HG03045 (cell line): Measurements from ENCODE around the gene LGI4.
"Not testable (repeated sequence)": the region's sequence is repeated elsewhere in the genome, so short reads cannot be mapped to it uniquely, and the experiment has no call there.

ENCODE experiments used
- ATAC-seq: cut with Tn5 transposase; IDR thresholded peaks from one replicate; pipeline ENCODE4 v1.9.1; 2021; ENCODE audit warnings: mild to moderate bottlenecking, moderate library complexity; ENCODE audit not compliant: unreplicated experiment

LGI4 gene

DNA sequence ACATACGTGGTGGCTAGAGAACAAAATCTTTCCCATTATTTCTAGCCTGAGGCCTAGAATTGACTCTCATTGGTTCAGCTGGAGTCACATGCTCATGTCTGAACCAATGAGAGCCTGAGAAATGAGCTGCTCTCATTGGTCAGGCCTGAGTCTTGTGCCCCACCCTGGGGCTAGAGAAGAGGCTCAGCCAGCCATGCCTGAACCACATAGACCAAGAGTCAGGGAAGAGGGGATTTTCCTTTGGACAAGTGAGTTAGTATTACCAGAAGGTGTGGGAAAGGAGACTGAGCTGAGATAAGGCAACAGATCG lies 26.5 kb upstream of the LGI4 start:
- no peak for ATAC-seq

DNA sequence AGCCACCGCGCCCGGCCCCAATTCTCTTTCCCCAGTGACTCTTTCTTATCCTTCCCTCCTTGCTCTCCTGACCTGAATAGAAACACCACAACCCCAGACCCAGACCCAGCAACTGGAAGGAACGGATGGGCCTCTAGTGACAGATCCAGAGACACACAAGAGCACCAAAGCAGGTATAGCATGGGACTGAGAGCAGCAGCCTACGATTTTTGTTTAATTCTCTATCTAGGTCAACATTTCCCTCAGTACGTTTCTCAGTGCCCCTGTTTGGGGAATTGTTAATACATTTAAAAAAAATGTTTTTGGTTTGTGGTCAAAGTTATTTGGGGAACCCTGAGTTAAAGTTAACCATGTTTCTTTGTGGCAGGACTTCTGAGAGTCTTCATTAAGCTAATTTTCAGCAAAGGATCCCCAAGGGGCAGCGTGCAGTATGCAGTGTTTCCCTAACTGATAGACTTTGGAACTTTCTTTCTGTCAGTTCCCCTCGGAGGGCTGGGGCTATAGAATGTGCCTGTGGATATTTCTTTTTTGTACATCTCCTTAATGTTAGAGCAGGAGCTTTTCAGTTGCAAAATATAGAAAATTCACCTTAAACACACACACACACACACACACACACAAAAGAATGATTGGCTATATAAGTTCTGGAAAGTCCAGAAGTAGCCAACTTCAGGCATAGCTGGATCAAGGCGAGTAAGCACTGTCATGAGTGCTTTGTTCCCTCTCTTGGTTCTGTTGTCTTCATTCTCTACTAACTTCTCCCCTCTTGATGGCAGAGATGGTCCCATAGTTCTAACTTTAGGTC lies 26.0 kb upstream of the LGI4 start:
- no peak for ATAC-seq

DNA sequence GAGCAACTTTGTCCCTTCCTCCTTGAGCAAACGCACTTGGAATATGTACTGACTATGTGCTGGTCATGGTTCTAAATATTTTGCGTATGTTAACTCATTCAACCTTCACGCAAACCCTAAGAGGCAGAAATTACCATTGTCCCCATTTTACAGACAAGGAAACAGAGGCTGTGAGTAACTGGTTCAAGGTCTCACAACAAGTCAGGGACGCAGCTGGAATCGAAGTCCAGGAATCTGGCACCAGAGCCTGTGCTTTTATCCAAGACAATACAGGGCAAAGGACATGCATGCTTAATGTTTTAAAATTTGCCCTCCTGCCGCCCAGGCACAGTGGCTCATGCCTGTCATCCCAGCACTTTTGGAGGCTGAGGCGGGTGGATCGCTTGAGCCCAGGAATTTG lies 24.7 kb upstream of the LGI4 start:
- ATAC-seq: no peak

GRCh38 chr19:35157431-35157830 lies 22.6 kb upstream of the LGI4 start:
- ATAC-seq: no peak

GRCh38 chr19:35156673-35157014 lies 21.8 kb upstream of the LGI4 start:
- no peak for ATAC-seq

GRCh38 chr19:35155981-35156672 lies 21.3 kb upstream of the LGI4 start:
- no peak for ATAC-seq

- no peak for ATAC-seq
These were observed 20.6 kb upstream of the LGI4 start for GRCh38 chr19:35155441-35155840.

DNA sequence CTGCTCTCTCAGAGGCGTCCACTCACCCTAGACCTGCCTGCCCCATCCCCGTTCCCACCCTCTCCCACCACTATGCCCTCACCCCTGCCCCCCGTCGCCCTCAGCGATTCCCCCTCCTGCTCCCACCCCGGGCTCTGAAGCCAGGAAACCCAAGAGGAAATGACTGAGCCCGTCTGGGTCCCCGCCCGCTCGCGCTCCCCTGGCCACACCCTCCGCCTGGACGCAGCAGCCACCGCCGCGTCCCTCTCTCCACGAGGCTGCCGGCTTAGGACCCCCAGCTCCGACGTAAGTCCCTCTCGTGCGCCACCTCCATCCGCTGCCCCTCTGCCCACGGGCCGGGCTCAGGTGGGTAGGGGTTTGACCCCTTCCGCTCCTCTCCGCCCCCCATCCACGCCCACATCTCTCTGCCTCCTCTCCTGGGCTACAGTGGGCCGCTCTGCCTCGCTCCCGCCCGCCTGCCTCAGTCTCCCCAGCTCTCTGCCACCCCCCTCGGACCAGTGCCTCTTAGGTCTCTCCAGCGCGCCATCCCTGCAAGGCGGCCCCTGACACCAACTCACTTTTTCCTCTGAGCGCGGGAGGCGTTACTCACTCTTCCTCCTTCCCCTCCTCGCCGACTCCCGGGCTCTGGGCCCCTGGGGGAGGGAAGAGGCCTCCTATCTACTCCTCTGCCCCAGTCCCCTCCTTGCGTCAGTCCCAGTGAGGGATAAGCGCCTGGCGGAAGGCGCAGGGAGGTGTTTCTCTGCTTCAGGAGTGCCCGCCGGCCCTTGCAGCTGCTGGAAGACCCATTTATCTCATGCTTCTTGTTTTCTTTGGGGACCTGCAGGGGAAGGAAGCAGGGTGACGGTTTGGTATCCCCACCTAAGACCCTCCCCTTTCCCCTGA lies 19.9 kb upstream of the LGI4 start, which contains the start of gene FXYD5:
Gene FXYD5, plus strand, starts transcription at position 211 of the 882 bp plus-strand sequence. CDS start 816 bp downstream, outside the sequence.
- ATAC-seq: no peak

GRCh38 chr19:35153701-35154524 lies 19.1 kb upstream of the LGI4 start:
- no peak for ATAC-seq

- not testable (repeated sequence) for ATAC-seq
These were observed 18.3 kb upstream of the LGI4 start for GRCh38 chr19:35153129-35153522.

- ATAC-seq: no peak
These were observed 16.6 kb upstream of the LGI4 start for GRCh38 chr19:35151273-35152065.

GRCh38 chr19:35150445-35150844 lies 15.6 kb upstream of the LGI4 start:
- no peak for ATAC-seq

DNA sequence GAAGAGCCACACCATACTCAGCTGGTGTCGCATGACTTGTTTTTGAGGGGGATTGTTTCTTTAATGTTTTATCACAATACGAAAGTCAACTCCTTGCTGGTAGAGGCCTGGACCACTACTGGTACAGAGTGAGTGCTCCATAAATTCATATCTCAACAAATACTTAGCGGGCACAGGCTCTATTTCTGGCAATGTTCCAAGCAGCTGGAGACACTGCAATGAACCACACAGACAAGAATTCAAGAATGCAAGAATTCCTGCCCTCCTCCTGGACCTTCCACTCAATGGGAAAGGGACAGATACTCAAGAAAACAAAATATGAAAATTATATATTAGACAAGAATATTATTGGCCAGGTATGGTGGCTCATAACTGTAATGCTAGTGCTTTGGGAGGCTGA lies 14.6 kb upstream of the LGI4 start:
- ATAC-seq: no peak

DNA sequence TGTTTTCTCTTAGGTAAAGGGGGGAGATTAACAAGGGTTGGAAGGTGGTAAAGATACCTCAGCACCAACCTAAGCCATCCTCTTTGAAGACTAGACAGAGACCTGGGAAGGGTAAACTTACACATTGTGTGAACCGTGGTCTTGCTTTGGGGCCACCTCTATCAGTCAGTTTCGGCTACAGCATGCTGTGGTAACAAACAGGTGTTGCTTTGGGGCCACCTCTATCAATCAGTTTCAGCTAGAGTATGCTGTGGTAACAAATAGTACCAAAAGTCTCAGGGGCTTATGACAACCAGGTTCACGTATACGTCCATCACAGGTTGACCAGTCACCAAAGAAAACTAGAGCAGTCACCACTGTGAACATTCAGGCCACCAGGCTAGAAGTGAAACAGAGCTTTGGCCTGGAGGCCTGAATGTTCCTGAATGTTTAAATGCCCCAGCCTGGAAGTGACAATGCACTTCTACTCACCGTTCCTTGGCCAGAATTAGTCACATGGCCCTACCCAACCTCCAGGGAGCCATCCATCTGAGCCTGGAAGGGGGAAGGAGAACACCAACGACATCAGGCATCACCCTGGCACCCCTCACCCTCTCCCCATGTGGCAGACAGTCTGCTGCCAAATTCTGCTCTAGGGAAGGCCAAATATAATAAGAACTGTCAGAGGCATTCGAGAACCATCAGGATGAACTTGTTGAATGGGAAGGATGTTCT lies 12.0 kb upstream of the LGI4 start:
- no peak for ATAC-seq

GRCh38 chr19:35144600-35145436 lies 10.0 kb upstream of the LGI4 start:
- no peak for ATAC-seq

DNA sequence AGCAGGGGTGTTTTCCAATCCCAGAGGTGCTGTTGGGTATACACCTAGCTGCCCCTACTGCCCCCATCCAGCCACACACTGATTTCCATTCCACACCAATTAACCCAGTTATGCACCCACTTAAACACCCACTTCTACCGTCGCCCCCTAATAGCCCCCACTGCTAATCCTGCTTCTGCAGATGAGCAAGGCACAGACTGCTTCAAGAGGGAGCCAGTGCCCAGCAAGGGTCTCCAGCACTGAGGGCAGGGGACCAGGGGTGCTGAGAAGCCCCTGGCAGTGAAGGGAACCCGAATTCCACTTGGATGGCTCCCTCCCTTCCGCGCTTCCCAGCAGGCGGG lies 9.4 kb upstream of the LGI4 start:
- no peak for ATAC-seq

- no peak for ATAC-seq
These were observed 9.0 kb upstream of the LGI4 start for GRCh38 chr19:35143818-35144217.

DNA sequence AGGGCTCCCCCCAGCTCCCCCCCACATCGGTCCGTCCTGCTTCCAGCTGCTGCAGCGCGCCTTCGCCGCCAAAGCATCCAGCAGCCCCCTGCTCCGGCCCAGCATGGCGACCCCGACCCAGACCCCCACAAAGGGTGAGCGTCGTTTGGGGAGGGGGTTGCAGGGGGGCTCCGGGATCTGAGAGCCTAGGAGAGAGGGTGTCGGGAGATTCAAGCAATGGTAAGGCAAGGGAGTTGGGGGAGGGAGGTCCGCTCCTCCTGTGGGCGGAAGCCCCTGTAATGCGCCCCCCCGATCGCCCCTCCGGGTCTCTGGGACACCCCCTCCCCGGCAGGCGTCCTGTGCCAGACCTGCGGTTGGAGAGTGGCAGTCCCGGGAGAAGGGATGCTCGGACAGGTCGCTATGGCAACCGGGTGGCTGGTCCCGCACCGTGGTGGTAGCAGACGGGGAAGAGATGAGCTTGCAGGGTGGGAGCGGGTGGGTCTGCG lies 8.4 kb upstream of the LGI4 start, which contains the start of gene FXYD7:
Gene FXYD7, plus strand, starts transcription at position 25 of the 485 bp plus-strand sequence. Its CDS starts 79 bp downstream, at position 104.
- no peak for ATAC-seq
